ENCODE results near the gene PTPRH.

The PTPRH gene, protein sequence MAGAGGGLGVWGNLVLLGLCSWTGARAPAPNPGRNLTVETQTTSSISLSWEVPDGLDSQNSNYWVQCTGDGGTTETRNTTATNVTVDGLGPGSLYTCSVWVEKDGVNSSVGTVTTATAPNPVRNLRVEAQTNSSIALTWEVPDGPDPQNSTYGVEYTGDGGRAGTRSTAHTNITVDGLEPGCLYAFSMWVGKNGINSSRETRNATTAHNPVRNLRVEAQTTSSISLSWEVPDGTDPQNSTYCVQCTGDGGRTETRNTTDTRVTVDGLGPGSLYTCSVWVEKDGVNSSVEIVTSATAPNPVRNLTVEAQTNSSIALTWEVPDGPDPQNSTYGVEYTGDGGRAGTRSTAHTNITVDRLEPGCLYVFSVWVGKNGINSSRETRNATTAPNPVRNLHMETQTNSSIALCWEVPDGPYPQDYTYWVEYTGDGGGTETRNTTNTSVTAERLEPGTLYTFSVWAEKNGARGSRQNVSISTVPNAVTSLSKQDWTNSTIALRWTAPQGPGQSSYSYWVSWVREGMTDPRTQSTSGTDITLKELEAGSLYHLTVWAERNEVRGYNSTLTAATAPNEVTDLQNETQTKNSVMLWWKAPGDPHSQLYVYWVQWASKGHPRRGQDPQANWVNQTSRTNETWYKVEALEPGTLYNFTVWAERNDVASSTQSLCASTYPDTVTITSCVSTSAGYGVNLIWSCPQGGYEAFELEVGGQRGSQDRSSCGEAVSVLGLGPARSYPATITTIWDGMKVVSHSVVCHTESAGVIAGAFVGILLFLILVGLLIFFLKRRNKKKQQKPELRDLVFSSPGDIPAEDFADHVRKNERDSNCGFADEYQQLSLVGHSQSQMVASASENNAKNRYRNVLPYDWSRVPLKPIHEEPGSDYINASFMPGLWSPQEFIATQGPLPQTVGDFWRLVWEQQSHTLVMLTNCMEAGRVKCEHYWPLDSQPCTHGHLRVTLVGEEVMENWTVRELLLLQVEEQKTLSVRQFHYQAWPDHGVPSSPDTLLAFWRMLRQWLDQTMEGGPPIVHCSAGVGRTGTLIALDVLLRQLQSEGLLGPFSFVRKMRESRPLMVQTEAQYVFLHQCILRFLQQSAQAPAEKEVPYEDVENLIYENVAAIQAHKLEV

DNA sequence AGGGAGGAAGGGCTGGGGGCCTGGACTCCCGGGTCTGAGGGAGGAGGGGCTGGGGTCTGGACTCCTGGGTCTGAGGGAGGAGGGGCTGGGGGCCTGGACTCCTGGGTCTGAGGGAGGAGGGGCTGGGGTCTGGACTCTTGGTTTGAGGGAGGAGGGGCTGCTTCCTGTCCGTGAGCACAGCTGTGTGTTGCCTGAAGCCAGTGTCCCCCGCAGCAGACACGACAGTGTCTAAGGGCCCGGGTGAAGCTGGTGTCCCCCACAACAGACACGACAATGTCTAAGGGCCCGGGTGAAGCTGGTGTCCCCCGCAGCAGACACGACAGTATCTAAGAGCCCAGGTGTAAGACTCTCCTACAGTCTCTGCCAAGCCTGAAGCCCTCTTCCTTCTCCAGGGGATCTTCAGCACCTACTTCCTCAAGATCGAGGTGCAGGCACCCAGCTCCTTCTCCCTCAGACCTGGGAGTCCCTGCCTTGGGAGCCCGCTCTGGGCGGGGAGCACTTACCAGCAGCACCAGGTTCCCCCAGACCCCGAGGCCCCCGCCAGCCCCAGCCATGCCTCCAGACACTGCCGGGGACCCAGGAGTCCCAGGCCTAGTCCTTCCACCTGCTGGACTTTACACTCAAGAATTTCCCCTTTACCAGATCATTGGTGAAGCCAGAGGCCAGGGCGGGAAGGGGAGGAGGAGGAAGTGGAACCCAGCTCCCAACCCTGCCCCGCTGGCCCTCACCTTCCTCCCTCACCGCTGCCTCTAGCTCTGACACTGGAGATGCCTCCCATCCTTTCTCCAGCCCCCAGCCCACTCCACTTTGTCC lies at the start of gene PTPRH:
Gene PTPRH, minus strand, starts transcription at position 622 of the 813 bp plus-strand sequence. Its CDS starts 68 bp downstream, at position 554.
- no peak for DNase-seq (ENCODE audit: low read depth in 1 of 2, low spot score in 1 of 2)

DNA sequence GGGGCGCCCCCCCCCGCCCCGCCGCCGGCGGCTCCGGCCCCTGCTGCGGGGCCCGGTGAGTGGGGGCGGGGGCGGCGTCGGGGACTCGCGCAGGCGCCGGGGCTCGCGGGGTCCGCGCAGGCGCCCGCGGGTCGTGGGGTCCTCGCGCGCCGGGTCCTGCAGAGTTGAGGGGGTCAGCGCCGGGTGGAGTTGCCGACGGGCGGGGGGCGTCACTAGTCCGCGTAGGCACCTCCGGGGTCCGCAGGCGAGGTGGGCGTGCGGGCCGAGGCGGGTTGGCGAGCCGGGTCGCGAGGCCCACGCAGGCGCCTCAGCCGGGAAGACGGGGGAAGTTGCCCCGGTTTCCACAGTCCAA lies 49.2 kb upstream of the PTPRH start:
- peak in 1 of 2 donors; percentile 49 for DNase-seq (ENCODE audit: low read depth in 1 of 2, low spot score in 1 of 2)

DNA sequence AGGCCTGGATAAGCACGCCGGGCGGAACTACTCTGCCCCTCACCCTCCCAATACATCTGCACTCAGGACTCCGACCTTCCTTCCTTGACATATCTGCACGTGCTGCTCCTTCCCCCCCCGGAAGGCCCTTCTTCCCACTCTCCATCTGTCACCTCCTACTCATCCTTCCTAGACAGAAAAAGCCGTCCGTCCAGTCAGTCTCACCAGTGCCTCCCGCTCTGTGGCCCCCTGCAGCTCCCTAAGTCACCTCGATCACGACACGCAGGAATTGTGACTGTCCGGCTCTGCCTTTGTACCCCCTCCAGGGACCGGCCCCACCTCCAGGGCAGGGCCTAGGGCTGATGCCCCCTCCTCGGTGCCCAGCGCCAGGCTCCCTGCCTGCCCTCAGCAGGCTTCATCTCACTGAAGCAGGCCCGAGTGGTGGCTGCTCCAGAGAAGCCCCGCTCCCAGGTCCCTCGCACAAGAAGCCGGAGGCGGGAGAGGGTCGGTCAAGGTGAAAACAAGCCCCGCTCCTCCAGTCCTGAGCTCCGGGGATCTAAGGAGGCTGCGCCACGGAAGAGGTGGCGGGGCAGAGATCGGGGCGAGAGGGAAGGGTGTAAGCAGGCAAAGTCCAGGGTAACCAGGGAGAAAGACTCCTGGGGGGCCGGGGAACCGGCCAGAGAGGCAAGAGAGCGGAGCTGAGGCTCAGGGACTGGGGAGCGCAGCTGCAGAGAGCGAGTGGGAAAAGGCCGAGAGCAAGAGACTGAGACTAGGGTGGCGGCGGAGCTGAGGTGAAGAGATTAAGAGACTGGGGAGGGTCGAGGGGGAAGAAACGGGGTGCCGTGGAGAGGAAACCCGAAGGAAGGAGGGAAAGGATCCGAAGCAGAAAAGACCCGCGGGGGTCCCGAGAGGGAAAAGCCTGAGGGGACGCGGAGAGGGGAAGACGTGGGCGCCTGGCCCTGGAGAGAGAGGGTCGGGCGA lies 48.4 kb upstream of the PTPRH start:
- DNase-seq (ENCODE audit: low read depth in 1 of 2, low spot score in 1 of 2): no peak

DNA sequence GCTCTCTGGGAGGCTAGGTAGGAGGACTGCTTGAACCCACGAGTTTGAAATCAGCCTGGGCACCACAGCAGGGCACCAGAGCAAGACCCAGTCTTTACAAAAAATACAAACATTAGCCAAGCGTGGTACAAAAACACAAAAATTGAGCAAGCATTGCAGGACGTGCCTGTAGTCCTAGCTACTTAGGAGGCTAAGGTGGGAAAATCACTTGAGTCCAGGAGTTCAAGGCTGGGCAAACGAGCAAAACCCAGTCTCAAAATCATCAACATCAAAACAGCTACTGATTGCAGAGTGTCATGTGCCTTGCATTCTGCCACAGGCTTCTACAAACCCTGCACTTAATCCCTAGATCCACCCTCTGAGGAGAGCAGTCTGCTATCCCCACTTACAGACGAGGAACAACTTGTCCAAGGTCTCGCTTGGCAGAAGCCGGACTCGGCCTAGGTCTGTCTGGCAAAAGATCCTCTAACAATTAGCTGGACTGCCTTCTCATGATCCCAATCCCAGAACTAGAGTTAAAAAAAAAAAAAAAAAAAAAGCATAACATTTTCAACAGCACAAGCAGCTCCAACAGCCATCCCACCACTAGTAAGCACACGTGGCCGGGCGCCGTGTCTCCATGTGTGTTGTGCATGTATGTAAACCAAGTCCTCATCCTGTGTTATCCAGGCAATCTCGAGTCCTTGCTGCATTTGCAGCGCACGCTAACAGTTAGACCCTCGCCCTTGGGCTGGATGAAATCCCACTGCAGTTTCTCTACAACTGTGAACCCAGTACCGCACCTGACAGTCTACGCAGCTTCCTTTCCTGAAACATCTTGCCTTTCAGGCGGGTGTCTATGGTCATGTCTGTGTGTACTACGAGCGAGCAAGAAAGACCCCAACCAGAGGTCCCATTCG lies 47.5 kb upstream of the PTPRH start:
- DNase-seq (ENCODE audit: low read depth in 1 of 2, low spot score in 1 of 2): no peak

DNA sequence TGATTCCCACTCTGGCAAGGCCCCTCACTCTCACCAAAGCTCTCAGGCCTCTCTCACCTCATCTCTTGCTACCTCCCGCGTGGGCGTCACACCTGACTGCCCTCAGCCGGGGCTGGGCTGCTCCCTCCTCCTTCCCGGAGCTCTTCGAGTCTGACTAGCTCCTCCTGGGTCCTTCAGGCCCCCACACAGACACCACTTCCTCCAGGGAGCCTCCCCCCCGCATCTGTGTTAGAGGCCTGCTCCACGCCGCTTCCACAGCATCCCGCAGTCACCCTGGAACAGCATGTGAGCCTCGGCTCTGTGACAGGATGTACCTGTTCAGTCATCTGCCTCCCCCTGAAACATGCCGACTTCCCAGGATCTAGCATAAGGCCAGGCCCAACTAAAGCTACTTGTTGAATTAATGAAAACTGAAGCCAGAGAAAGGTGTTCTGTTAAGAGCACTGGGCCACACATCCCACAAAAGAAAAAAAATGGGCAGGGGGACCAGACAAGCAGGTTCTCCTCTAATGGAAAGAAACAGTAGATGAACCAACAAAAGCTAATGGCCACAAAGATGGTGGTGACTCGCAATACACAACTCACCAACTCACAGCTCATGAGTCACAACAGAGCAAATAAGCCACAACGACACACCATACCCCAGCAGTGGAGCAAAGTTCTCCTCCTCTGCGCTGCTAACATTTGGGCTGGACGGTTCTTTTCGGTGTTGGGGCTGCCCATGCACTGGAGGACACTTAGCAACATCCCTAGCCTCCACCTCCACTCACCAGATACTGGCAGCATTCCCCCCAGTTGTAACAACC lies 46.5 kb upstream of the PTPRH start:
- DNase-seq (ENCODE audit: low read depth in 1 of 2, low spot score in 1 of 2): peak in 1 of 2 donors; percentile 33

DNA sequence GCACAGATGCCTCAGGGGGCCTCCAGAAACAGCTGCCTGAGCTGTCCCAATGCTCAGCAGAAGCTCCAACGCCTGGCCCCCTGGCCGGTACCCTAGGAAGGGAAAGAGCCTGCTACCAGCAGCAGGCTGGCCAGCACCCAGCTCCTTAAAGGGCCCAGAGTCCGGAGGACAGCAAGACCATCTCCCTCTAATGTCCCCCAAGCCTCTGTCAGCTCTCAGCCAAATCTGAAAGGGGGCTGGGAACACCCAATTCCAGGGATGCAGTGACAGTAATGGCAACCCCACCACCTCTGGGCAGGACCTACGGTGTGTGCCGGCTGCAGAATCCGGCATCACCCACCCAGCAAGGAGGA lies 45.3 kb upstream of the PTPRH start:
- DNase-seq (ENCODE audit: low read depth in 1 of 2, low spot score in 1 of 2): no peak

DNA sequence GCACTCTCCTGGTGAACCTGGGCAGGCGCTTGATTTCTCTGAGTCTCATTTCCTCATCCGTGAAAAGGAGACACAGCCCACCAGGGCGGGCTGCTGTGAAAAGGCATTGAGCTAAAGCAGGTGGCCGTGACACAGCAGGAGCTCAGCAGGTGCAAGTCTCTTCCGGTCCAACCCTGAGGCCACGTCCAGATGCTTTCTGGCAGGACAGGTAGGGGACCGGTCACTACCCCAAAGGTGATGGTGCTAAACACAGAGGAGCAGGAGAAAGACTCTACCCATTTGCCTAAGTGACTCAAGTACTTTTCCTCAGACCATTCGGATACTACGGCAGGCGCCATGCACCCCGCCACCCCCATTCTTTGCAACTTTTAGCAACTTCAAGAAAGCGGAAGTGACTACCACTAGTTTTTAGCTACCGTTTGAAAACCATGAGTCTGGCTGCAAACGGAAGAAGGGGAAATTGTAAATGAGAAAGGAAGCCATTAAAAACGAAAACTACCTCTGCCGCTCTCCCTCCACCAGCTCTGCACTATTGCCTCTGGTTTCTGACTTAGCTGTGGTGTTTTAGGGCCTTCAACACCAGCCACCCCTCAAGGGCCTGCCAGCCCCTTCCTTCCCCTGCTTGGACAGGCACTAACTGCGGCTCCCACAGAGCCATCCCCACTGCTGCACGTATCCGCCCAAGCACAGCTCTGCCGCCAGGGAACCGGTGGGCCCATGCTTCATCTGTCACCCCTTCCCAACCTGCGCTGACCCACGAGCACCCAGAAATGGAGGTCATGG lies 44.7 kb upstream of the PTPRH start:
- DNase-seq (ENCODE audit: low read depth in 1 of 2, low spot score in 1 of 2): peak; percentile 32 to 38

DNA sequence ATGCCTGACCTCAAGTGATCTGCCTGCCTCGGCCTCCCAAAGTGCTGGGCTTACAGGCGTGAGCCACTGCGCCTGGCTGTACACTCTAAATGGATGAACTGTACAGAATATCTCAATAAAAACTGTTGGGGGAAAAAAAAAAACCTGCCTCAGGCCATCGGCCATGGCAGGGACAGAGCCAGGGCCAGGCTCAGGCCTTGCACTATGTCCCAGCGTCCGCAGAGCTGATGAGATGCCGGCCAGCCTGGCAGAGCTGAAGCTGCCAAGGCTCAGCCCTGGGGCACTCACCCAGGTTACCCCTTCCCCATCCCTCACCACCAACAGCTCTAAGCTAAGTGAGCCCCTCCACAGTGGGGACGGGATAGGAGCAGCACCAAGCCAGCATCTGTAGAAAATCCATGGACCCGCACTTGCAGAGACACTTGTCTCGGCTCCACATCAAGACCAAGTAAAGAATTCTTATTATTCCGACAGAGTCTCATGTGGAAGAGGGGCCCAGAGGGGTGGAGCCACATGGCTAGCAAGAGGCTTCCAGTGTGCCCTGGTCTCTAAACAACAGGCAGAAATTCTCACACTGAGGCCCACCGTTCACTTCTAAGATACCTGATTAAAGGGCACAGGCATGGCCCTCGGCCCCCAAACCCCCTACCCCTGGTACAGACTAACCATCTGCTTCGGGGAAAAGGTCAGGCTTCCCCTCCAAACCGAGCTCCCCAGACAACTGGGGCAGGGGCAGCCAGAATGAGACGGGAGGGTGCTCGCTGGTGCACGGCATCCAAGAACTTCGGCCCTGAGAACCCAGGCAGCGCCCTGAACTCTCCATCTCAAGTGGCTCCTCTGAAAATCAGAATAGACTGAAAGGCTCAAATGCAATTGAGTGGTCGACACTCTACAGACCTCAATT lies 43.7 kb upstream of the PTPRH start:
- DNase-seq (ENCODE audit: low read depth in 1 of 2, low spot score in 1 of 2): no peak

DNA sequence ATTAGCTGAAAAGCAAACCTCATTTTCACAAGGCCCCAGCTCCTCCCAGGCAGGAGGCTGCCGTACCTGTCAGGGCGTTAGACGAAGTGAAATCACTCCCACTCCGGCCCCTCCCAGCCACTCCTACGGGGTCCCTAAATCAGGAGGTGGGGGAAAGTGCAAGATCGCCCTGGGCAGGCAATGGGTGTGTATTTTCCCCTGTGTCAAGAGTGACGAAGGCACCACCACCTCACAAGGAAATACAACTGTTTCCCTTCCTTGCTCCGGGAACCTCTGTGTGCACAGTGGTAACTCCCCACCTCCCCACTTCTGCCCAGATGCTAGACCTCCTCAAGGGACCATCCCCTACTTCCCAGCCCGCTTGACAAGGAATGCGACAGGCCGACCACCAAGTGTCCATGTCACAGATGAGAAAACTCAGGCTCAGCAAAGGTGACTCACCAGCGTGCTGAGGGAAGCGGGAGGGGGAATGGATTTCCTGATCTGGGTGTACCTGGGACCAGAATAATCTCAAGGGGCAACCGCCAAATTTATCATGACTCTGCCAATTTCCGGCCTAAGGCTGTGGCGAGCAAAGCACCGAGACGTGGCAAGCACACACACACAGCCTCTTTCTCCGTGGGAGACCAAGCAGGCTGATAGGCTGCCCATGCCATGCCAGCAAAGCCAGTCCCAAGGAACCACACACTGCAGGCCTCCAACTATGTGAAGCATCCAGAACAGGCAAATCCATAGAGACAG lies 42.2 kb upstream of the PTPRH start:
- DNase-seq (ENCODE audit: low read depth in 1 of 2, low spot score in 1 of 2): no peak

DNA sequence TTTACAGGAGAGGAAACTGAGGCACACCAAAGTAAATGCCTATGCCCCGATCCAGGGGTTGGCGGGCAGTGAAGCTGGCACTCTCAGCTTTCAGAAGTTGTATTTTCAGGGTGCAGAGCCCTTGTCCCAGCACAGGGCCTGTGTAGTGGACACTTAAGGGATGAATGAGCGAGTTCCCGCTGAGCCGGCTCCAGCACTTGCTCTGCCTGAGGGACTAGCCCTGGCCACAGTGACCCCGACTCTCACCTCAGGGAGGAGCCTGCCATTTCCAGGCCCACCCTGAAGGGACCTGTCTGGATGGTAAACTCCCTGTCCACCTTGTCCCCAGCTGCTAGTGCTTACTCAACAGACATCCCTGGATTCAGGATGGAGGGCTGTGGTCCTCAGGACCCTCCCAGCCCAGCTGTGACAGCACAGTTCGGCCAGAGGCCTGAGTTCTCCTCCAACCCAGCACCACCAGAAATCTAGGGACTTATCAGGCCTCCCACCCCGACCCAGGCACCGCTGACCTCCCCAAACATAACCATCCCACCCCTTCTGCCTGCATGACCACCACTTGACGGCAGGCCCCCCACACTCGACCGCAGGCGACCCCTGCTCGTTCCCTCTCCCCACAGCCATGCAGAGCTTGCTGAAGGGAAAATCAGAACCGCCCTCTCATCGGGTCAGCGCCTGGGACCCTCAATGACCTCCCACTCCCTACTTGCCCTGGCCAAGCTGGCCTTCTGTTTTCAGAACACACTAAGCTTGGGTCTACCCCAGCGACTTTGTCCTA lies 41.1 kb upstream of the PTPRH start:
- no peak for DNase-seq (ENCODE audit: low read depth in 1 of 2, low spot score in 1 of 2)

DNA sequence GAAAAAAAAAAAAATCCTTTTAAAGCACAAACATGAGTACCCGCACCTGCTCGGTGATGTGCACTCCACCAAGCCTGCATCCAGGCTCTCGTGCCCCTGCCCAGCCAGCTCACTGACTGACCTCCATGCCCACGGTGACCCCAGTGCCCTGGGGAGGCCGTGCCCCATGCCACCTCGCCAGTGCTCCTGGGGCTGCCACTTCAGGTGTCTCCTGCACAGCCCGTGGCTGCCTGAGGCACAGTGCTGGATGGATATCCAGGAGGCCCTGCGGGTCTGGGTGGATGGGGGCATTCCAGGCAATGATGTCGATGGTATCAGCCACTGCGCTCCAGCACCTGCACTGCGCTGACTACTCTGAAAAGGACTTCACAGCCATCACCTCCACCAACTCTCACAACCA lies 40.5 kb upstream of the PTPRH start:
- DNase-seq (ENCODE audit: low read depth in 1 of 2, low spot score in 1 of 2): no peak

DNA sequence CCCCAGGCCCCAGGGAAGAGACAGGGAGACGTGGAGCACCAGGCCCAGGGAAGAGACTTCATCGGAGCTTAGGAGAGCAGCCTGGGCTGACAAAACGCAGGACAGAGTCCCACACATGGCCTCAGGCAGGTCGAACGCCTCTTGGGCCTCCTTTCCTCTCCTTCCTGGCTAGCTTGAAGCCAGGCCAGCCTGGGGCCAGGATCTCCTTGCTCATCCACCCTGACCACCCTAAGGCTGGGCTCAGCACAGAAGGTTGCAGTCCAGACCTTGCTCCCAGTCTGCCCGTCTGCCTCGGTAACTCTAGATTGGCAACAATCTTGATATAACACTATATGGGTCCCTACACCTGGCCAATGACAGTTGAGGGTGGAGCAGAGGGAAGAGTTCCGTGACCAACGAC lies 39.4 kb upstream of the PTPRH start:
- DNase-seq (ENCODE audit: low read depth in 1 of 2, low spot score in 1 of 2): no peak

DNA sequence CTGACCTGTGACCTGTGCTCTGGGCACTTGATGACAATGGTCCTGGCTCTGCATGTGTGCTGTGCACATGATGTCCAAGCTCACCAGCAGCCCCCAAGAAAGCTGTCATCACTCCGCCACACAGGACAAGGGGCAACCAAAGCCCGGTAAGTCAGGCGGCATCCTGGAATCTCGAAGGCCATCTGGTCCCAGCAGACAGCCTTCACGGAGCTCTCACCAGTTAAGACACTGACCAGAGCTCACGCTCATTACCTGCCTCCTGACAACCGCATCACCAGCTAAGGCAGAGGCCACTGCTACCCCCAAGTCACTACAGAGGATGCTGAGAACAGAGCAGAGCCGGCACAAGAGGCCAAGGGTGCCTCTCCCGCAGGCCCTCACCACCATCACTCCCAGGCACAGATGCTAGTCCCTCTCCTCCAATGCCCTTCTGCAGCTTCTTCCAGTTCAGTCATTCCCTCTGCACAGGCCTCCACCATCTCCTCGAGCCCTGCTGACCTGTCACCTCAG lies 38.9 kb upstream of the PTPRH start:
- DNase-seq (ENCODE audit: low read depth in 1 of 2, low spot score in 1 of 2): no peak

DNA sequence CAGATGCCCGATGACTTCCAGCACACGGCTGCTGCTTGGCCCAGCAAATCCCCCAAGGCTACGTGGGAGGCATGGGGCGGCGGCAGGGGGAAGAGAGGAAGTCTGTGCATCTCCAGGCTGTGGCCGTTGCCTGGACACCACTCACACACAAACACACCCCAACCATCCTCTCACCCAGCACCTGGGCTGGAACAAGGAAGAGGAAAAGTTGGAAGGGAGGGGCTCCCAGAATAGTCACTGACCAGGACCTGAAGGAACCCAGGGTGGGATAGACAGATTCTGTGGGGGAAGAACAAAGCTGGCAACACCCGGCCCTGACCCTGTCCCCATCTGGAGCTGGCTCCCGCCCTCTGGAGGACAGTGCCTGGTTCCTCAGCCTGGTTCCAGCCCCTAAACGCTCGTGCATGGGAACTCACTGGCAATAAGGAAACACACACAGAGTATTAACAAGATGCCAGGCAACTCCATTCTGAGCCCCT lies 38.4 kb upstream of the PTPRH start:
- DNase-seq (ENCODE audit: low read depth in 1 of 2, low spot score in 1 of 2): no peak
